HepG2 (cell line): ENCODE measurements around the gene CYP26B1. TPM values are rescaled to one million over a fixed set of nuclear protein-coding genes. Genes with fewer than 3 reads are reported as not detected.

Source experiments
- BCL6 ChIP-seq: IDR thresholded peaks from 2 replicates; pipeline ENCODE4 v1.6.1; 2016; ENCODE audit warnings: missing genetic modification reagents, missing compliant biosample characterization
- EZH2 ChIP-seq: conservative IDR thresholded peaks from 2 replicates; pipeline ENCODE4 v1.6.1; 2012; ENCODE audit warnings: mild to moderate bottlenecking, low read depth, low read length, moderate library complexity
- GFI1 ChIP-seq: sonication (generic); formaldehyde crosslinking; IDR thresholded peaks from 2 replicates; pipeline ENCODE4 v1.5.0; 2020; ENCODE audit warnings: missing genetic modification reagents, mild to moderate bottlenecking, borderline replicate concordance
- HDAC2 ChIP-seq: sonication (generic); formaldehyde crosslinking; IDR thresholded peaks from 2 replicates; pipeline ENCODE4 v1.4.0; 2020; ENCODE audit warnings: missing genetic modification reagents
- HIC2 ChIP-seq: sonication (generic); formaldehyde crosslinking; IDR thresholded peaks from 2 replicates; pipeline ENCODE4 v1.9.0; 2022; ENCODE audit warnings: low read depth, missing genetic modification reagents
- HNF1A ChIP-seq, 2 experiments: sonication (generic) in 1 of 2; formaldehyde crosslinking in 1 of 2; IDR thresholded peaks; 2 replicates each; pipeline versions ENCODE4 v1.4.0 to v1.6.1; 2016 to 2020; ENCODE audit warnings: borderline replicate concordance in 1 of 2, low read depth in 1 of 2, mild to moderate bottlenecking in 1 of 2, missing genetic modification reagents in 1 of 2
- HNRNPLL ChIP-seq: fragments of 200-400 bp; formaldehyde crosslinking; IDR thresholded peaks from 2 replicates; pipeline ENCODE4 v1.6.1; 2017; ENCODE audit warnings: mild to moderate bottlenecking, low read depth, low read length; ENCODE audit not compliant: poor library complexity, severe bottlenecking
- KDM5B ChIP-seq: sonication (generic); formaldehyde crosslinking; IDR thresholded peaks from 2 replicates; pipeline ENCODE4 v1.4.0; 2020; ENCODE audit warnings: missing genetic modification reagents, mild to moderate bottlenecking, borderline replicate concordance
- KLF15 ChIP-seq: sonication (generic); formaldehyde crosslinking; IDR thresholded peaks from 2 replicates; pipeline ENCODE4 v1.8.1; 2023; ENCODE audit warnings: borderline replicate concordance, mild to moderate bottlenecking, inconsistent platforms, missing genetic modification reagents, mixed read lengths
- MATR3 ChIP-seq: sonication (generic); formaldehyde crosslinking; IDR thresholded peaks from 2 replicates; pipeline ENCODE4 v1.4.0; 2020; ENCODE audit warnings: missing genetic modification reagents
- PRMT3 ChIP-seq: sonication (generic); formaldehyde crosslinking; IDR thresholded peaks from 2 replicates; pipeline ENCODE4 v1.8.1; 2022; ENCODE audit warnings: low read depth, mild to moderate bottlenecking, moderate library complexity, missing genetic modification reagents, borderline replicate concordance
- RCOR2 ChIP-seq: IDR thresholded peaks from 2 replicates; pipeline ENCODE4 v1.6.1; 2016; ENCODE audit warnings: missing biosample characterization, missing genetic modification reagents
- REL ChIP-seq: sonication (generic); formaldehyde crosslinking; conservative IDR thresholded peaks from 2 replicates; pipeline ENCODE4 v1.8.0; 2022; ENCODE audit warnings: mild to moderate bottlenecking, missing genetic modification reagents, moderate library complexity
- SNAPC5 ChIP-seq: sonication (generic); formaldehyde crosslinking; IDR thresholded peaks from 2 replicates; pipeline ENCODE4 v1.8.1; 2023; ENCODE audit warnings: mild to moderate bottlenecking, missing genetic modification reagents, borderline replicate concordance
- TBP ChIP-seq: sonication (generic); formaldehyde crosslinking; IDR thresholded peaks from 2 replicates; pipeline ENCODE4 v1.5.0; 2020; ENCODE audit warnings: missing genetic modification reagents
- TCF12 ChIP-seq, 2 experiments: fragments of 450-650 bp in 1 of 2; sonication (generic) in 1 of 2; formaldehyde crosslinking in 1 of 2; IDR thresholded peaks; 2 replicates each; pipeline versions ENCODE4 v1.6.1 to v1.8.0; 2017 to 2022; ENCODE audit warnings: antibody characterized with exemption in 1 of 2, mild to moderate bottlenecking in 1 of 2, missing genetic modification reagents in 1 of 2, moderate library complexity in 1 of 2
- TEF ChIP-seq: sonication (generic); formaldehyde crosslinking; IDR thresholded peaks from 2 replicates; pipeline ENCODE4 v1.5.0; 2020; ENCODE audit warnings: missing genetic modification reagents
- TRIM24 ChIP-seq: sonication (generic); formaldehyde crosslinking; IDR thresholded peaks from 2 replicates; pipeline ENCODE4 v1.8.0; 2022; ENCODE audit warnings: mild to moderate bottlenecking, missing genetic modification reagents
- ZBTB44 ChIP-seq: sonication (generic); formaldehyde crosslinking; IDR thresholded peaks from 2 replicates; pipeline ENCODE4 v1.4.0; 2020; ENCODE audit warnings: missing genetic modification reagents
- ZNF343 ChIP-seq: sonication (generic); formaldehyde crosslinking; IDR thresholded peaks from 2 replicates; pipeline ENCODE4 v1.4.0; 2020; ENCODE audit warnings: mild to moderate bottlenecking, missing genetic modification reagents
- ZNF441 ChIP-seq: sonication (generic); formaldehyde crosslinking; IDR thresholded peaks from 2 replicates; pipeline ENCODE4 v1.7.0; 2021; ENCODE audit warnings: missing genetic modification reagents, borderline replicate concordance
- ZNF841 ChIP-seq: sonication (generic); formaldehyde crosslinking; IDR thresholded peaks from 2 replicates; pipeline ENCODE4 v1.8.1; 2023; ENCODE audit warnings: missing genetic modification reagents, borderline replicate concordance
- polyA plus RNA-seq, 8 experiments: library from polyadenylated mRNA; depleted of rRNA in 3 of 8; stranded (reverse) in 7 of 8; unstranded in 1 of 8; fragments of >200 nt; fragmentation: Illumina TruSeq in 4 of 8; extraction: Trizol in 4 of 8; gene quantifications; 2 replicates each; pipeline versions ENCODE4 v1.2.1 to v1.2.3, GENCODE V29; 2011 to 2016; ENCODE audit warnings: low read depth in 4 of 8, missing spikeins in 1 of 8, mixed read lengths in 1 of 8; ENCODE audit not compliant: insufficient read depth in 1 of 8
- total RNA-seq, 5 experiments: library from RNA; depleted of rRNA; stranded (reverse); fragments of >200 nt; fragmentation: Illumina TruSeq; extraction: Trizol; gene quantifications; 2 replicates each; pipeline ENCODE4 v1.2.3, GENCODE V29; 2016; ENCODE audit warnings: low read depth in 1 of 5

CYP26B1 gene
- total and polyA plus RNA-seq, 2 of the 13 experiments (the other 11 are each of a cell fraction or from before 2014, with no cell fraction given), result 0.05 to 0.07 TPM

- TF ChIP-seq KLF15 (CRISPR knock-in tag), result 0 out of 2 replicates have a peak, but pooled peaks have one; percentile 7
- TF ChIP-seq ZNF343 (CRISPR knock-in tag), result no peak
- TF ChIP-seq TRIM24, result no peak
- no peak for TF ChIP-seq GFI1
- TF ChIP-seq MATR3 (CRISPR knock-in tag), result no peak
- no peak for TF ChIP-seq REL
- no peak for TF ChIP-seq PRMT3 (CRISPR knock-in tag)
- no peak for TF ChIP-seq ZNF841 (CRISPR knock-in tag)
- TF ChIP-seq ZNF441 (CRISPR knock-in tag), result no peak
- no peak for TF ChIP-seq TEF
- no peak for TF ChIP-seq ZBTB44 (CRISPR knock-in tag)
- TF ChIP-seq HDAC2 (CRISPR knock-in tag), result no peak
- no peak for TF ChIP-seq HIC2 (CRISPR knock-in tag)
- TF ChIP-seq HNRNPLL, result peak; percentile 16
- TF ChIP-seq KDM5B (CRISPR knock-in tag), result 0 out of 2 replicates have a peak, but pooled peaks have one; percentile 6
- no peak for TF ChIP-seq HNF1A (IDR thresholded peaks at IDR 0.05; ENCODE audit: low read depth)
- TF ChIP-seq HNF1A (CRISPR knock-in tag; IDR thresholded peaks at IDR 0.05; ENCODE audit: borderline replicate concordance), result no peak
- no peak for TF ChIP-seq BCL6 (CRISPR knock-in tag)
- no peak for TF ChIP-seq RCOR2 (CRISPR knock-in tag)
- TF ChIP-seq EZH2, result 0 out of 2 replicates have a peak, but pooled peaks have one; percentile 33
- no peak for TF ChIP-seq TBP (CRISPR knock-in tag)
- no peak for TF ChIP-seq SNAPC5 (CRISPR knock-in tag)
- TF ChIP-seq TCF12 (IDR thresholded peaks at IDR 0.05), result no peak
- no peak for TF ChIP-seq TCF12 (CRISPR knock-in tag; IDR thresholded peaks at IDR 0.05)
Observed at GRCh38 chr2:72145289-72145657, 2.4 kb downstream of the CYP26B1 start (continued).
